ENCODE measurements around the gene TTC9.

The TTC9 gene

GRCh38 chr14:70646705-70647104, 5.0 kb downstream of the TTC9 start:
- no peak overlapping the region for H2AFZ ChIP-seq (ENCODE audit: low read length)
- no peaks in the 10 kb centered on the region for H3K36me3 ChIP-seq (ENCODE audit: insufficient read depth, low read length)
- no peaks in the 10 kb centered on the region for H3K27me3 ChIP-seq (ENCODE audit: insufficient read depth, low read length, poor library complexity, severe bottlenecking)
- H3F3A ChIP-seq (ENCODE audit: low read depth) = no peaks in the 10 kb centered on the region
- no peak for TF ChIP-seq EZH2phosphoT487 (IDR thresholded peaks at IDR 0.05; ENCODE audit: borderline replicate concordance)
- TF ChIP-seq CTCF (conservative IDR thresholded peaks at IDR 0.05; ENCODE audit: low read length) = no peak
- peak overlapping the region; percentile 41 for H3K9ac ChIP-seq (ENCODE audit: low read depth, low read length, poor library complexity, severe bottlenecking)
- H3K4me2 ChIP-seq (ENCODE audit: low read depth, low read length, poor library complexity, severe bottlenecking) = peak overlapping the region; percentile 94
- peaks cover 55% of the 10 kb centered on the region for H3K4me1 ChIP-seq (ENCODE audit: insufficient read depth, low read length, poor library complexity, severe bottlenecking)
- H3K9me3 ChIP-seq (ENCODE audit: insufficient read depth, low read depth, low read length) = no peaks in the 10 kb centered on the region
- H4K20me1 ChIP-seq (ENCODE audit: insufficient read depth, low read length, poor library complexity, severe bottlenecking) = no peaks in the 10 kb centered on the region
- peaks cover 65% of the 10 kb centered on the region for H3K79me2 ChIP-seq (ENCODE audit: insufficient read depth, low read length)
- H3K4me3 ChIP-seq (ENCODE audit: low read length, poor library complexity, severe bottlenecking) = peak overlapping the region; percentile 59
- no peaks in the 10 kb centered on the region for H3K9me2 ChIP-seq (replicated peaks; ENCODE audit: low read depth, low read length)

GRCh38 chr14:70648346-70648745, 6.6 kb downstream of the TTC9 start:
- no peaks in the 10 kb centered on the region for H3F3A ChIP-seq (ENCODE audit: low read depth)
- H3K4me2 ChIP-seq (ENCODE audit: low read depth, low read length, poor library complexity, severe bottlenecking) = peak overlapping the region; percentile 94
- H3K9ac ChIP-seq (ENCODE audit: low read depth, low read length, poor library complexity, severe bottlenecking) = no peak overlapping the region
- TF ChIP-seq CTCF (conservative IDR thresholded peaks at IDR 0.05; ENCODE audit: low read length) (no peak), EZH2phosphoT487 (IDR thresholded peaks at IDR 0.05; ENCODE audit: borderline replicate concordance) (no peak)
- no peak overlapping the region for H2AFZ ChIP-seq (ENCODE audit: low read length)
- no peaks in the 10 kb centered on the region for H3K9me3 ChIP-seq (ENCODE audit: insufficient read depth, low read depth, low read length)
- H3K9me2 ChIP-seq (replicated peaks; ENCODE audit: low read depth, low read length) = no peaks in the 10 kb centered on the region
- H3K36me3 ChIP-seq (ENCODE audit: insufficient read depth, low read length) = no peaks in the 10 kb centered on the region; the same call in 1 of the 2 replicates
- peaks cover 53% of the 10 kb centered on the region for H3K79me2 ChIP-seq (ENCODE audit: insufficient read depth, low read length)
- no peaks in the 10 kb centered on the region for H3K27me3 ChIP-seq (ENCODE audit: insufficient read depth, low read length, poor library complexity, severe bottlenecking)
- H4K20me1 ChIP-seq (ENCODE audit: insufficient read depth, low read length, poor library complexity, severe bottlenecking) = no peaks in the 10 kb centered on the region
- H3K4me3 ChIP-seq (ENCODE audit: low read length, poor library complexity, severe bottlenecking) = no peak overlapping the region
- peaks cover 58% of the 10 kb centered on the region for H3K4me1 ChIP-seq (ENCODE audit: insufficient read depth, low read length, poor library complexity, severe bottlenecking)

- Histone ChIP-seq H2AFZ (ENCODE audit: low read length) (no peak overlapping the region), H4K20me1 (ENCODE audit: insufficient read depth, low read length, poor library complexity, severe bottlenecking) (no peaks in the 10 kb centered on the region), H3K4me1 (ENCODE audit: insufficient read depth, low read length, poor library complexity, severe bottlenecking) (peaks cover 67% of the 10 kb centered on the region), H3K36me3 (ENCODE audit: insufficient read depth, low read length) (no peaks in the 10 kb centered on the region; the same call in 1 of the 2 replicates), H3K9me2 (replicated peaks; ENCODE audit: low read depth, low read length) (no peaks in the 10 kb centered on the region), H3K79me2 (ENCODE audit: insufficient read depth, low read length) (peaks cover 46% of the 10 kb centered on the region), H3K4me3 (ENCODE audit: low read length, poor library complexity, severe bottlenecking) (no peak overlapping the region), H3K9ac (ENCODE audit: low read depth, low read length, poor library complexity, severe bottlenecking) (no peak overlapping the region), H3F3A (ENCODE audit: low read depth) (no peaks in the 10 kb centered on the region), H3K4me2 (ENCODE audit: low read depth, low read length, poor library complexity, severe bottlenecking) (no peak overlapping the region), H3K27me3 (ENCODE audit: insufficient read depth, low read length, poor library complexity, severe bottlenecking) (no peaks in the 10 kb centered on the region), H3K9me3 (ENCODE audit: insufficient read depth, low read depth, low read length) (no peaks in the 10 kb centered on the region)
- TF ChIP-seq CTCF (conservative IDR thresholded peaks at IDR 0.05; ENCODE audit: low read length) (no peak), EZH2phosphoT487 (IDR thresholded peaks at IDR 0.05; ENCODE audit: borderline replicate concordance) (no peak)
Measured at GRCh38 chr14:70649803-70650202, 8.1 kb downstream of the TTC9 start.

Measured in Loucy (cell line).